Medulla oblongata (tissue), 1 donor: ENCODE data around the gene ANKRD65.

ENCODE experiments used
- DNase-seq: peaks from one replicate; pipeline ENCODE4 v3.0.0-alpha.2; 2015; ENCODE audit errors: extremely low spot score

Gene ANKRD65

DNA sequence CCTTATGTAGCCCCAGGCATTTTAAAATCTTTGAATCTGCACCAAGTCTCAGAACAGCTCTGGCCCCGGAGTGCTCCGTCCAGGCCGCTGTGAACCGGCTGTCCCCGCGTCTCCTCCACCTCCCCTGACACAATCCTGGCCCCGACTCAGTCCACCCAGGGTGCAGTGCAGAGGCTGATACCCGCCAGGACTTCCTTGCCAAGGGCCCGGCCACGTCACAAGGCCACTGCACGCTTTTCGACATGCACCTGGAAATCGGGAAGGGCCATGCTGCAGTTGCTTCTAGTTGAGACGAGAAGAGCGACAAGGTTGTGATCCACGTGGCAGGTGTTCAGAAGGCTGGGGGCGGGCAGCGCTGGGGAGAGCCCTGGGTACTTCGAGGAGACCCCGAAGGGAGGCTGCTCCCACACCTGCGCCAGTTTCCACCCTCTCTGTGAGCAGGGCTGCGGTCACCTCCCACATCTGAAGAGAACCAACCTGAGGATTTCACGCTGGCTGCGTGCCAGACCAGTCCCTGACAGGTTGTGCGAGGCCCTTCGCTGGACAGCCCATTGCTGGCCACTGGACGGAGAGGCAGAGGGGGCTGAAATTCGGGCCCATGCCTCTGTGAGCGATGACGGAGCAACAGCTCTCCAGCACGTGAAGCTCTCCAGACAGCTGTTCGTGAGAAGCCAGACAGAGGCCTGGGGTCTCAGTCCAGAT is 21.1 kb upstream of the ANKRD65 start:
- DNase-seq: no peak

DNA sequence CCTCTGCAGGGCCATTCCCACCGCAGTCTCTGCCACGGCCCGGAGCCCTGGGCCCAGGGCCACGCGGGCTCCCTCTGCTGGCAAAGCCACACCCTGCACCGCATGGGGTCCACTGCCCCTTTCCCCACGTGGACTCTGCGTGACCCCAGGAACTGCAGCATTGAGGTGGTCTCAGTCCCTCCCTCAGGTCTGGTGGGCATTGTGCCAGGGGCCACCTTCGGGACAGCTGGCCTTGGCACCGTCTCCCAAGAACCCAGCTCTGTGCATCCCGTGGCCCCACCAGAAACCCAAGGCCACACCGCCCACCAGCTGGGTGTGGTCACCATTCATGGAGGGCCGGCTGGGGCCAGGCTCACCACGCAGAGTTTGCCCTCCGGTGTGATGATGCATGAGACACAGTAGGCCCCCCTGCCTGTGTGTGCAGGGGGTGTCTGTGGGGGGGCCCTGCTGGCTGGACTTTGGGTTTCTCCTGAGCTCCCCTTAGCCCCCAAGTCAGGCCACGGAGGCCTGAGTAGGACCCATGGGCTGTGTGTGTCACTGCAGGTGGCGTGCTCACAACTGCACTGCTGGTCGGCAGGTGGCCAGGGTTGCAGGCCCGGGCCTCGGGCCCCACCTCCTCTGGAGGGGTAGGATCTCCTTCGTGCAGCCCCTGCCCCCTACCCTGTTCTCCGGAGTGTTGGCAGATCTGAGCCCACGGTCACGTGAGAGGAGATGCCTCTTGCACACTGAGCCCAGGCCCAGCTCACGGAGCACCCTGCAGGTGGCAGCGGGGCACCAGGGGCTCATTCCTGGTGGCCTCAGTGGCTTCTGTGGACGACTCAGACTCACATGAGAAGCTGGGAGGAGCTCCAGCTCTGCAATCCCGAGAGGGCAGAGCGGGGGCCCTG is 20.2 kb upstream of the ANKRD65 start:
- peak; percentile 54 for DNase-seq

GRCh38 chr1:1440262-1441001 is 19.4 kb upstream of the ANKRD65 start:
- DNase-seq: no peak

DNA sequence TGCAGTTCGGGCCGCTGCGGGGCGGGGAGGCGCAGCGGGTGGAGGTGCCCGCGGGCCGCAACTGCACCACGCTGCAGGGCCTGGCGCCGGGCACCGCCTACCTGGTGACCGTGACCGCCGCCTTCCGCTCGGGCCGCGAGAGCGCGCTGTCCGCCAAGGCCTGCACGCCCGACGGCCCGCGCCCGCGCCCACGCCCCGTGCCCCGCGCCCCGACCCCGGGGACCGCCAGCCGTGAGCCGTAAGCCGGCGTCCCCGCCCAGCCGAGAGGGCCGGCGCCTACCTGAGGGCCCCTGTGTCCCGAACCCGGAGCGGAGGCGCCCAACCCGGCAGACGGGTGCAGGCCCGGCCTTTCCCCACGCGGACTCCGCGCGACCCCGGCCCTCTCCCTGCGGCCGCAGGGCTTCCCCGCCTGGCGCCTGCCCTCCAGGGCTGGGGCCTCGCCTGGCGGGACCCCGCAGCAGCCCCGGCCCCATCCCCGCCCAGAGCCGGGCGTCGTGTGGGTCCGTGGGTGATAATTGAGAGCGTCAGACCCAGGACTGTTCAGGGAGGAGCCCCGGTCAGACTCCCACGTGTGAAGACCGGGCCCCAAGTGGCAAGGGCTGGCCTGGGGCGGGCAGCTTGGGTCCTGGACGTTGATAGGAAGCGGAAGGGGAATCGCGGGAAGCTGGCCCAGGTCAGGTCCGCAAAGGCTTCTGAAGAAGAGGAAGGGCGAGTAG is 18.6 kb upstream of the ANKRD65 start:
- DNase-seq: no peak

DNA sequence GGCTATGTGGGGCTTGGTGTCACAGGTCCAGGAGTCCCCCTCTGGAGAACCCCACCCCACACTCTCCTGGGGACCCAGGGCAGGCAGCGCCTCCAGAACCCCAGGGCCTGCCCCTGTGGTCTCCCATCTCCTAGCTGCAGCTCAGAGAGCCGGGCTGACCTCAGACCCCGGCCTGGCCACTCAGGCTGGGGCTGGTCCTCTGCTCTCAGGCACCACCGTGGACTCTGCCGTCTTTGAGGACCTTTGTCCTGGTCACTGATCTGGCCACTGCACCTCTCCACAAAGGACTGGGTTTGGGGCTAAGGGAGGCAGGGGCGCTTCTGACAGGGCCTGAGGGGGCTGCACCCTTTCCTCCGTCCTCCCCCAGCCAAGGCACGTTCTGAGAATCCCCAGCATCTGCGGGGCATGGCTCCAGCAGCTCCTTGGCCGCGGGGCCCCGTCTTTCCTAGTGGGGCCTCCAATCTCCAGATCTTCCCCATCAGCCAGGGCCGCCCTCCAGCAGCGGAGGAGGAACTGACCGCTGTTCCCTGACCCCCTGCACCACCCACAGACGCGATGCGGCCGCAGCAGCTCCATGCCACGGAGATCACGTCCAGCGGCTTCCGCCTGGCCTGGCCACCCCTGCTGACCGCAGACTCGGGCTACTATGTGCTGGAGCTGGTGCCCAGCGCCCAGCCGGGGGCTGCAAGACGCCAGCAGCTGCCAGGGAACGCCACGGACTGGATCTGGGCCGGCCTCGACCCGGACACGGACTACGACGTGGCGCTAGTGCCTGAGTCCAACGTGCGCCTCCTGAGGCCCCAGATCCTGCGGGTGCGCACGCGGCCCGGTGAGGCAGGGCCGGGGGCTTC is 17.7 kb upstream of the ANKRD65 start:
- DNase-seq: no peak

- no peak for DNase-seq
Measured at GRCh38 chr1:1437904-1438376, 16.9 kb upstream of the ANKRD65 start.

DNA sequence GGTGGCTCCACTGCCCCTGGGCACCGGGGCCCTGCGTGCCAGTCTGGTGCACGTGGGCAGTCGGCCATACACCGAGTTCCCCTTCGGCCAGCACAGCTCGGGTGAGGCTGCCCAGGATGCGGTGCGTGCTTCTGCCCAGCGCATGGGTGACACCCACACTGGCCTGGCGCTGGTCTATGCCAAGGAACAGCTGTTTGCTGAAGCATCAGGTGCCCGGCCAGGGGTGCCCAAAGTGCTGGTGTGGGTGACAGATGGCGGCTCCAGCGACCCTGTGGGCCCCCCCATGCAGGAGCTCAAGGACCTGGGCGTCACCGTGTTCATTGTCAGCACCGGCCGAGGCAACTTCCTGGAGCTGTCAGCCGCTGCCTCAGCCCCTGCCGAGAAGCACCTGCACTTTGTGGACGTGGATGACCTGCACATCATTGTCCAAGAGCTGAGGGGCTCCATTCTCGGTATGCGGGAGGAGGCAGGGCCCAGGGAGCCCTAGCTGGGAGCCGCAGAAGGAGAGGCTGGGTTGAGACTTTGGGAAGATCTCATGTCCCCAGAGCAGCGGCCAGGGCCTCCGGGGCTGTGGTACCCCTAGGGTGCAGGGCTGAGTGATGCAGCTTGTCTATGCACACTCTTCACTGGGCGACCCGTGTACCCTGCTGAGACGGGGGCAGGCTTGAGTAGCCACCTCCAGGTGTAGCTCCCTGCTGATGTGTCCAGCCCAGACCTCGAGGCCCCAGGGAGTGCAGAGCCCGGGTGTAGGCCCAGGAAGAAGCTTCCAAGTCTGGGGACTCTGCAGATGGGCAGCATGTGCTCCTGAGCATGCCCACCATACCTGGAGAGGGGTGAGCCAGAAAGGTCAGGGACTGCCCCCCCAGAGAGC is 16.2 kb upstream of the ANKRD65 start:
- no peak for DNase-seq

GRCh38 chr1:1436630-1437032 is 15.6 kb upstream of the ANKRD65 start:
- DNase-seq: no peak

- no peak for DNase-seq
Measured at GRCh38 chr1:1435911-1436629, 15.0 kb upstream of the ANKRD65 start.

- peak; percentile 78 for DNase-seq
Measured at GRCh38 chr1:1435106-1435903, 14.2 kb upstream of the ANKRD65 start, which contains the start of gene VWA1. Gene VWA1, plus strand, starts transcription at chr1:1435690. Its CDS starts 59 bp downstream, at chr1:1435749.

DNA sequence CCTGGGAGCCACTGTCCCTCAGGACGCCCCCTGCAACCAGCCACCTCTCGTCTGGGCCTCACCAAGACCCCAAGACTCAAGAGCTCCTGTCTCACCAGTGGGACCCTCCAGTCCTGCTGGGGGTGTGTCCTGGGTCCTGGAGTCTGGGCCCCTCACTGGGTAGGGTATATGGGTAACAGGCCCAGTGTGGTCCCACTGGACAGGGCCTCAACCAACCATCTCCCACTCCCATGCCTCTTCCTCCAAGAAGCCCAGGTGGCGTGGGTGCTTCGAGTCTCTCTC is 13.7 kb upstream of the ANKRD65 start:
- no peak for DNase-seq

DNA sequence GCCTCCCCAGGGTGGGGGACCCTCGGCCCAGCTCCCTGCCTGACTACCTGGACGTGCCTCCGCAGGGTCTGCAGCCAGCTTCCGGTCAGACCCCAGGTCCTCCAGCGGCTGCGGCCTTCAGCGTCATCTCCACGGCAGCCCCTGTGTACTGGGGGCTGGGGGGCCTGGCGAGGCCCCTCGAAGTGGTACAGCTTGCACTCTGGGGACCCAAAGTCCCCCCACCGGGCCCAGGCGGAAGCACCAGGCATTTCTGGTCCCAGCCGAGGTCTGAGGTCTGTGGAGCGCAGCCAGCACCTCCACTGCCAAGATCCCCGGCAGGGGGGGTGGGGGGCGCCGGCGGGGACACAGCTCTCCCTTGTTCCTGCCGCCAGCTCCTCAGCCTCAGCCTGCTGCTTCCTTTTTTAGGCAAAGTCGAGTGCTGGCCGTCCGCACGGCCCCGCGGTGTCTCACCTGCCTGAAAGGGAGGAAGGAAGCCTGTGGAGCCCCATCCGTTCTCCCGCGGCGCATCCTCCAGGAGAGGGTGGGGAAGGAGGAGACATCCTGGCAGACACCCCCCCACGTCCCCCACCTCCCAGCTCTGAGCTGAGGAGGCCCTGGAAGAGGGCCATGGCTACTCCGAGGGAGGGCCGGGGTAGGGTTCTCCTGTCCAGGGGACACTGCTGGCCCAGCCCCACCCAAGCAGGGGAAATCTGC is 13.2 kb upstream of the ANKRD65 start:
- DNase-seq: peak; percentile 79

GRCh38 chr1:1433804-1434130 is 12.7 kb upstream of the ANKRD65 start:
- peak; percentile 37 for DNase-seq

DNA sequence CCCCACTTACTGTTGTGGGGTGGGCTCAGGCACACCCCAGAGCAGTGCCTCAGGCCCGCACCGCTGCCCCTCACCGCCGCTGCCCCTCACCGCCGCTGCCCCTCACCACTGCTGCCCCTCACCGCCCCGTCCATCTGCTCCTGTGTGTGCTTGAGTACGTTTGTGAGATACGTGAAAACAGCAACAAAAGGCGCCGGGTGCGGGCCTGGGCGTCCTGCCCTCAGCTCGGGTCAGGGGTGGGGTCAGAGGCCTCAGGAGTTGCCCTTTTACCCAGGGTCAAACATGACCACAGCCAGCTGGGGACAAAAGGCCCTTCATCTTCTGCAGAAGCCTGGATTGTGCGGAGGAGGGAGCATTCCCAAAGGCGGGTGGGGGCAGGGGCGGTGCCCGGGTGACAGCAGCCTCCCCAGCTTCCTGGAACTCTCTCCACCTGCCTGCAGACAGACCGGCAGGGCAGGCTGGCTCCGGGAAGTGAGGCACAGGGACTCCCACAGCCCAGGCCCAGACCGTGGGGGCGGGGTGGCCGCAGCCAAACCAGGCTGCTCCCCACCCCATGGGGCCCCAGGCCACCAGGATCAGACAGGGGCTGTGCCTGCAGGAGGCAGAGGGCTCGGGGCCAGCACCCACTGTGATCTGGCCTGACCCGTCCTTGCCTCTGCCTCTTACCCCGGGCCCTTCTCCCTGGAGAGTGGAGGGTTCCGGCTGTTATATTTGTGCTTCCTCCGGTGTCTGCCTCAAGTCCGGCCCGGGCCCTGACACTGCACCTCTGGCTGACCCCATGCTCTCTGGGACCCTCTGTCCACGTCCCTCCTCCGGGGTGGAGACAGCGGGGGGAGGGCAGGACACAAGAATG is 12.1 kb upstream of the ANKRD65 start:
- DNase-seq: peak; percentile 84

- DNase-seq: peak; percentile 11
Measured at GRCh38 chr1:1432274-1432950, 11.3 kb upstream of the ANKRD65 start.

- peak; percentile 30 for DNase-seq
Measured at GRCh38 chr1:1431845-1432273, 10.8 kb upstream of the ANKRD65 start.
